ENCODE data around the gene UPK2.
"Not testable (repeated sequence)": the region's sequence is repeated elsewhere in the genome, so short reads cannot be mapped to it uniquely, and the experiment has no call there.

UPK2 gene

GRCh38 chr11:118938491-118939403 is 17.4 kb upstream of the UPK2 start:
- peak; percentile 3 for DNase-seq (ENCODE audit: low spot score)

DNA sequence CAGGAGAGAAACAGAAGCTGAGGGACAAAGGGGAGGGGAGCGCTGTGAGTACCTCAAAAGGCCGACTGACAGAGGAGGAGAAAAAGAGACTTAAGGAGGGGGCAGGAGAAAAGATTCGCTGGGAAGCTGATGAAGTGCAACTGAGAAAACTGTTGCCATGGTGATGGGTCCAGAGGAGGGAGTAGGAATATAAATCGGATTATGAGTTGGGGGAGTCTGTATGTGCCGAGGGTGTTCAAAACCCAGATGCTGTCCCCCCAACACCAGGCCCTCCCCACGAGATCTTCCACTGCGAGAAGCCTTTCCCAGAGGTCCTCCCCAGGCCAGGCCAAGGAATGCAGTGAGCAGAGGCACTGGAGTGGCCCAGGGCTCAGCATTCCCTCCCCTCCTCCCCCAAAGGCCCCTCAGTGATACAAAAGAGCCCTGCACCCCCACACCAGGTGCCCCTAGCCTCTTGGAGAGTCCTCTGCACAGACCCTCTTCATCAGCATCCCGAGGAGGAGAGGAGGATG is 16.6 kb upstream of the UPK2 start:
- no peak for DNase-seq (ENCODE audit: low spot score)

GRCh38 chr11:118939953-118940598 is 16.0 kb upstream of the UPK2 start:
- DNase-seq (ENCODE audit: low spot score): peak; percentile 64

- no peak for DNase-seq (ENCODE audit: low spot score)
These were observed 9.0 kb upstream of the UPK2 start for GRCh38 chr11:118947091-118947490.

DNA sequence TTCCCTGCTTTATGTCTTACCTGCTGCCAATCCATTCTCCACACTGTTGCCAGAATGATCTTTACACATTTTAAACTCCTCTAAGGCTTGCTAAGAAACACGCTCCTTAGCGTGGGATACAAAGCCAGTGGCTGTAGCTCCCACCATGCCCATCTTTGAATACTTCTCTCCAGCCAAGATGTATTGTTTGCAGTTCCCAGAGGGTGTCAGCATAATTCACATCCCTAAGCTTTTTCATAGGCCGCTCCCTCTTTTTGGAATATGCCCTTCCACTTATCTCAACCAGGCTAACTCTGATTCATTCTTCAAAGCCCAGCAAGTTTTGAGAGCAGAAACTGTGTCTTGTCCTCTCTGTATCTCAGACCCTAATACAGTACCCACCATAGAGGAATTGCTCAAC is 8.1 kb upstream of the UPK2 start:
- peak; percentile 4 for DNase-seq (ENCODE audit: low spot score)

- DNase-seq (ENCODE audit: low spot score): peak; percentile 74
These were observed 2.8 kb upstream of the UPK2 start for GRCh38 chr11:118953265-118953664.

- DNase-seq (ENCODE audit: low spot score): not testable (repeated sequence)
These were observed 2.1 kb upstream of the UPK2 start for GRCh38 chr11:118953976-118954375.

- no peak for DNase-seq (ENCODE audit: low spot score)
These were observed 860 bp downstream of the UPK2 start for GRCh38 chr11:118956847-118957469.

DNA sequence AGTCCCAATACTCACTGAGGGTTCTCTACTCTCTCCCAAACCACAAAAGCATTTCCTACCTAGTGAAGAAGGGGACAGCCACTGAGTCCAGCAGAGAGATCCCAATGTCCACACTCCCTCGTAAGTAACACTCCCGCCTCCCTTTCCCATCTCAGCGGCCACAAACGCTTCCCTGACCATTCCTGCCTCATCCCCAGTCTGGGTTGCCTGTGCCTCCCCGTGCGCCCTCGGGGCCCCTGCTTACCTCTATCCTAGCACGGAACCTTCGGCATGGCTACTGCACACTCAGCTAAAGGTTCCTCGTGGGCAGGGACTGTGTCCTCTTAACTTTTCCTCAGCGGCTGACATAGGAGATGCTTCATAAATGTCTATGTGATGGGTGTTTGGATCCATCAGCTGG is 1.5 kb downstream of the UPK2 start:
- DNase-seq (ENCODE audit: low spot score): no peak

GRCh38 chr11:118957968-118958367 is 1.9 kb downstream of the UPK2 start:
- DNase-seq (ENCODE audit: low spot score): no peak

GRCh38 chr11:118958577-118958976 is 2.5 kb downstream of the UPK2 start:
- DNase-seq (ENCODE audit: low spot score): no peak

DNA sequence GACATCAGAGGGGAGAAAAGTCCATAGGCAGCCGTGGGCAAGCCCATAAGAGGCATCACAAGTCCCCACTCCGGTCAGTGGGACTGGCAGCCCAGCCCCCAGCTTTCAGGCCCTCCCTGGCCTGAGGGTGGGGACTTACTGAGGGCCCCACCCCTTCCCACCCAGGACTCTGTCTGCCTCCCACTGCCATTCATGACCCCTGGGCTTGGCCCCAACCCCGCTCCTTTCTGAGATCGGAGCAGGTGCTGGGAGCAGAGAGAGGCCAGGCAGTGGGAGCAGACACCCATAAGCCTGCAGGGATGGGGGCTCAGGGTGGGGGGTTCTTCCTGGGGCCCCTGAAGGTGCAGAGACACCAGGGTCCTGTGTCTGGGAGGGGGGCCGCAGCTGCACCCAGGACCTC is 5.1 kb downstream of the UPK2 start:
- DNase-seq (ENCODE audit: low spot score): no peak

GRCh38 chr11:118961591-118961990 is 5.5 kb downstream of the UPK2 start:
- DNase-seq (ENCODE audit: low spot score): no peak

GRCh38 chr11:118969508-118969907 is 13.4 kb downstream of the UPK2 start:
- not testable (repeated sequence) for DNase-seq (ENCODE audit: low spot score)

GRCh38 chr11:118971646-118972045 is 15.5 kb downstream of the UPK2 start, which contains the start of gene FOXR1:
Gene FOXR1, plus strand, starts transcription at chr11:118971761. Its CDS starts 171 bp downstream, at chr11:118971932.
- DNase-seq (ENCODE audit: low spot score): no peak

DNA sequence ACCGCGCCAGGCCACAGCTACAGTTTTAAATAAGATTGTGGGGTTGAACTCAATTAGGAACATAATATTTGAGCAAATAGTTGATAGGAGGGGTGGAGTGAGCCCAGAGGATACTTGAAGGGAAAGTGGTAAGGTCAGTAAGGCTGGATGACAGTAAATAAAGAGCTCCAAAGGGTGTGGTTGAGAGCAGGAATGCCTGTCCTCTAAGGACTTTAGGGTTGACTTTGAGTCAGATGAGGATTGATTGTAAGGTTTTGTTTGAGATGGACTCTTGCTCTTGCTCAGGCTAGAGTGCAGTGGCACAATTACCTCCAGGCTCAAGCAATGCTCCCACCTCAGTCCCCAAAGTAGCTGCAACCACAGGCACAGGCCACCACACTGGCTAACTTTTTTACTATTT is 17.9 kb downstream of the UPK2 start:
- no peak for DNase-seq (ENCODE audit: low spot score)

DNA sequence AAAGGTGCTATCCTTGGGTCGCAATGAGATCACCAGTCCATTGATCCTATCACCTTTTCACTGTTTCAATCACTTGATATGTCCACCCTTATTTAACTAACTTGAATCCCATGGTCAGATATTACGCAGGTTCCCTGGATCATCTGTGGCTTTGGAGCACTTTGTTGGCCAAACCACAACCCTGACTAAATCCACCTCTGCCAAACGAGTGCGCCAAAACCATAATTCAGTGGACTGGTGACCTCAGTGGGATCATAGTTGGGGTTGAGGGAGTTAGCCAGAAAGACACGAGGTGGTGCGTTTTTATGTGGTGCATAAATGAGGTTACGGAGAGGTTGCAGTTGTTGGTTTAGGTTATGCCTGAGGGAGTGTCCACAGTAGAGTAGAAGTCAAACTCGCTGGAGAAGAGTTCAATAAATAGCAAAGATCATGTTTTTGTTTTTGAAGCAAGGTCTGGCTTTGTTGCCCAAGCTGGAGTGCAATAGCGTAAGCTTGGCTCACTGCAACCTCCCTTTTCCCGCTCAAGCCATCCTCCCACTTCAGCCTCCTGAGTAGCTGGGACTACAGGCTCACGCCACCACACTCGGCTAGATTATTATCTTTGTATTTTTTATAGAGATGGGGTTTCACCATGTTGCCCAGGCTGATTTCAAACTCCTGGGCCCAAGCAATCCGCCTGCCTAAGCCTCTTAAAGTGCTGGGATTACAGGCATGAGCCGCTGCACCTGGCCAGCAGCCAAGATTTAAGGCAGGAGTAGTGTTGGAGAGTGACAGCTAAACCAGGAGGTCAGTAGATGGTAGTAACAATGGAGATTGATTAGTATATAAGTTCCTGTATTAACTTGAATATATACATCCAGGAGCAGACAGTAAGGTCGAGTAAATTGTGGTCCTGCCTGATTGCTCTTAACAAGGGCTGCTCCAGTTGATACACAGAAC is 19.9 kb downstream of the UPK2 start:
- DNase-seq (ENCODE audit: low spot score): no peak

DNA sequence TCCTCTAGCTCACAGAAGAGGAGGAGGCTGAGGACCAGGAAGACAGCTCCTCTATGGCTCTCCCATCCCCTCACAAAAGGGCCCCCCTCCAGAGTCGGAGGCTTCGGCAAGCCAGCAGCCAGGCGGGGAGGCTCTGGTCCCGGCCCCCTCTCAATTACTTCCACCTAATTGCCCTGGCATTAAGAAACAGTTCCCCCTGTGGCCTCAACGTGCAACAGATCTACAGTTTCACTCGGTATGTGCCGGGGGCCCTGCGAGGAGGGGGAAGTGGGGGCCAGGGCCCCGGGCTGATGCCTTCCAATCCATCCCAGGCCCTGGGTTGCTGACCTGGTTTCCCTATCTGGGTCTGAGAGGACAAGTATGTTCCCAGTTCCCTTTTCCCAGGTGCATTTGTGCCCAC is 23.3 kb downstream of the UPK2 start:
- peak; percentile 69 for DNase-seq (ENCODE audit: low spot score)

GRCh38 chr11:118980191-118980881 is 24.2 kb downstream of the UPK2 start:
- peak; percentile 55 for DNase-seq (ENCODE audit: low spot score)

DNA sequence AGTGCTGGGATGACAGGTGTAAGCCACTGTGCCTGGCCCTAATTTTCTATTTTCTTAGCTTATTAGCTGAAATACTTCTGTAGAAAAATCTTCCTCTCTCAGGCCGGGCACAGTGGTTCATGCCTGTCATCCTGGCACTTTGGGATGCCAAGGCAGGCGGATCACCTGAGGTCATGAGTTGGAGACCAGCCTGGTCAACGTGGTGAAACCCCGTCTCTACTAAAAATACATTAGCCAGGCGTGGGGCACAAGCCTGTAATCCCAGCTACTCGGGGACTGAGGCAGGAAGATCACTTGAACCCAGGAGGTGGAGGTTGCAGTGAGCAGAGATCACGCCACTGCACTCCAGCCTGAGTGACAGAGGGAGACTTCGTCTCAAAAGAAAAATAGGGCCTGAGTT is 28.2 kb downstream of the UPK2 start:
- not testable (repeated sequence) for DNase-seq (ENCODE audit: low spot score)

DNA sequence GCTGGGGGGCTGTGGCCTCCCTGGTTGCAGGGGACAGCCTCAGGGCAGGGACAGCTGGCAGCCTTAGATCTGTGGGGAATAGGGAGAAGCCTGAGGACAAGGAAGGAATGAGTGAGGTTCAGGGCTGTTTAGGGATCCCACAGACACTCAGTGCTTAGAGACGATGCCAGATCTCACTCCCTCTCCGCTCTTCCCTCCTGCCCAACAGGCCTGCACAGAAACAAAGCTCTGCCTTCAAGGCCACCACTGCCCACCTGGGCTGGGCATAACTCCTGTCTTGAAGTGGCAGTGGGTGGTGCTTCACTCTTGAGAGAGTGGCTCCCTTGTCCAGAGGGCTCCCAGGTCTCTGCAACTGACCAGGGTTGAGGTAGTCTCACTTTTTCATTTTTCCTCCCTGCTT is 28.7 kb downstream of the UPK2 start:
- no peak for DNase-seq (ENCODE audit: low spot score)

Data from iPS-NIHi11 (cell line).